Prostate gland (tissue), 2 donors: Measurements from ENCODE around the gene CYTH4. TPM values are rescaled to one million over a fixed set of nuclear protein-coding genes. Genes with fewer than 3 reads are reported as not detected.

Experiments
- DNase-seq: peaks from one replicate; pipeline ENCODE4 v3.0.0-alpha.2; 2019; ENCODE audit warnings: low spot score
- H3K27ac ChIP-seq, 2 donors: fragments of 200-600 bp; sonication (generic); 2 replicates each; pipeline ENCODE4 v1.5.1; 2017 to 2019
- H3K27me3 ChIP-seq: fragments of 200-600 bp; sonication (generic); replicated peaks from 2 replicates; pipeline ENCODE4 v1.5.1; 2019; ENCODE audit not compliant: insufficient read depth
- H3K36me3 ChIP-seq, 2 donors: fragments of 200-600 bp; sonication (generic); 1 replicate in 1 of 2; 2 replicates in 1 of 2; pipeline versions ENCODE4 v1.5.1 to v1.8.1; 2017 to 2019
- H3K4me1 ChIP-seq: fragments of 200-600 bp; sonication (generic); replicated peaks from 2 replicates; pipeline ENCODE4 v1.5.1; 2019
- H3K4me3 ChIP-seq, 2 donors: fragments of 200-600 bp; sonication (generic); 2 replicates each; pipeline ENCODE4 v1.5.1; 2017 to 2019
- H3K9me3 ChIP-seq: fragments of 200-600 bp; sonication (generic); 2 replicates; pipeline ENCODE4 v1.5.1; 2017
- CTCF ChIP-seq, 4 experiments: fragments of 200-600 bp in 2 of 4; fragments of 450-650 bp in 2 of 4; sonication (generic) in 2 of 4; IDR thresholded peaks; 1 replicate in 3 of 4; 2 replicates in 1 of 4; pipeline ENCODE4 v1.5.1; 2016 to 2019; ENCODE audit warnings: antibody characterized with exemption in 4 of 4, mild to moderate bottlenecking in 2 of 4, moderate library complexity in 2 of 4
- POLR2A ChIP-seq: fragments of 450-650 bp; IDR thresholded peaks from one replicate; pipeline ENCODE4 v1.6.1; 2016; ENCODE audit warnings: antibody characterized with exemption, mild to moderate bottlenecking
- POLR2AphosphoS5 ChIP-seq: sonication (generic); formaldehyde crosslinking; IDR thresholded peaks from one replicate; pipeline ENCODE4 v1.6.1; 2017; ENCODE audit warnings: antibody characterized with exemption
- WGBS: methylation state at CpG from one replicate; pipeline ENCODE4 v1.1.5; 2018; 5-methylcytosine and 5-hydroxymethylcytosine counted together
- intact Hi-C: fragments of 100-400 bp; cut with DNase I; formaldehyde crosslinking; loops from one replicate; pipeline ENCODE4 v1.14.2; 2022
- total RNA-seq, 2 donors: library from RNA; depleted of rRNA; stranded (reverse); fragments of >200 nt; gene quantifications; one replicate each; pipeline ENCODE4 v1.1.0, GENCODE V29; 2016

CYTH4 gene
- total RNA-seq, 2 donors from 2014 or later, result 4.7 to 5.5 TPM

GRCh38 chr22:37305887-37306286, 23.6 kb downstream of the CYTH4 start:
- intact Hi-C loops, result no loop called here
- peaks cover 4% of the 10 kb centered on the region for H3K4me1 ChIP-seq
- no peak overlapping the region for H3K27ac ChIP-seq
- H3K27me3 ChIP-seq, result no peaks in the 10 kb centered on the region
- WGBS, result 100% methylated on average over 2 of the region's 2 CpGs
- no peak overlapping the region for H3K4me3 ChIP-seq
- TF ChIP-seq CTCF (IDR thresholded peaks at IDR 0.05) (no peak), POLR2A (no peak), POLR2AphosphoS5 (no peak)
- no peaks in the 10 kb centered on the region for H3K9me3 ChIP-seq
- no peaks in the 10 kb centered on the region for H3K36me3 ChIP-seq
- no peak for DNase-seq

- Histone ChIP-seq H3K9me3 (no peaks in the 10 kb centered on the region), H3K4me3 (no peak overlapping the region), H3K27me3 (no peaks in the 10 kb centered on the region), H3K36me3 (no peaks in the 10 kb centered on the region), H3K27ac (no peak overlapping the region), H3K4me1 (peaks cover 4% of the 10 kb centered on the region)
- TF ChIP-seq POLR2A (no peak), POLR2AphosphoS5 (no peak), CTCF (IDR thresholded peaks at IDR 0.05) (no peak)
- 88% methylated on average over 6 of the region's 6 CpGs for WGBS
- no peak for DNase-seq
- intact Hi-C loops, result no loop called here
These were observed 24.2 kb downstream of the CYTH4 start for GRCh38 chr22:37306494-37306829.

GRCh38 chr22:37308385-37309200, 26.3 kb downstream of the CYTH4 start:
- intact Hi-C loops, result no loop called here
- DNase-seq, result no peak
- TF ChIP-seq POLR2AphosphoS5 (no peak), CTCF (IDR thresholded peaks at IDR 0.05) (no peak), POLR2A (no peak)
- no peak overlapping the region for H3K4me3 ChIP-seq
- peaks cover 4% of the 10 kb centered on the region for H3K4me1 ChIP-seq
- no peaks in the 10 kb centered on the region for H3K9me3 ChIP-seq
- no peaks in the 10 kb centered on the region for H3K36me3 ChIP-seq
- H3K27me3 ChIP-seq, result no peaks in the 10 kb centered on the region
- H3K27ac ChIP-seq, result no peak overlapping the region
- WGBS, result 92% methylated on average over 18 of the region's 18 CpGs

- intact Hi-C loops, result no loop called here
- H3K4me1 ChIP-seq, result peaks cover 4% of the 10 kb centered on the region
- no peaks in the 10 kb centered on the region for H3K9me3 ChIP-seq
- TF ChIP-seq CTCF (IDR thresholded peaks at IDR 0.05) (no peak), POLR2AphosphoS5 (no peak), POLR2A (no peak)
- DNase-seq, result no peak
- H3K36me3 ChIP-seq, result no peaks in the 10 kb centered on the region
- no peak overlapping the region for H3K27ac ChIP-seq
- WGBS, result 84% methylated on average over 26 of the region's 26 CpGs
- H3K27me3 ChIP-seq, result no peaks in the 10 kb centered on the region
- no peak overlapping the region for H3K4me3 ChIP-seq
These were observed 27.1 kb downstream of the CYTH4 start for GRCh38 chr22:37309211-37310074.
